Measurements from ENCODE around the gene AKR1C2. TPM values are rescaled to one million over a fixed set of nuclear protein-coding genes. Genes with fewer than 3 reads are reported as not detected.
"Not testable (repeated sequence)": the region's sequence is repeated elsewhere in the genome, so short reads cannot be mapped to it uniquely, and the experiment has no call there.

Gene AKR1C2
- total RNA-seq: not detected in 2 replicates

DNA sequence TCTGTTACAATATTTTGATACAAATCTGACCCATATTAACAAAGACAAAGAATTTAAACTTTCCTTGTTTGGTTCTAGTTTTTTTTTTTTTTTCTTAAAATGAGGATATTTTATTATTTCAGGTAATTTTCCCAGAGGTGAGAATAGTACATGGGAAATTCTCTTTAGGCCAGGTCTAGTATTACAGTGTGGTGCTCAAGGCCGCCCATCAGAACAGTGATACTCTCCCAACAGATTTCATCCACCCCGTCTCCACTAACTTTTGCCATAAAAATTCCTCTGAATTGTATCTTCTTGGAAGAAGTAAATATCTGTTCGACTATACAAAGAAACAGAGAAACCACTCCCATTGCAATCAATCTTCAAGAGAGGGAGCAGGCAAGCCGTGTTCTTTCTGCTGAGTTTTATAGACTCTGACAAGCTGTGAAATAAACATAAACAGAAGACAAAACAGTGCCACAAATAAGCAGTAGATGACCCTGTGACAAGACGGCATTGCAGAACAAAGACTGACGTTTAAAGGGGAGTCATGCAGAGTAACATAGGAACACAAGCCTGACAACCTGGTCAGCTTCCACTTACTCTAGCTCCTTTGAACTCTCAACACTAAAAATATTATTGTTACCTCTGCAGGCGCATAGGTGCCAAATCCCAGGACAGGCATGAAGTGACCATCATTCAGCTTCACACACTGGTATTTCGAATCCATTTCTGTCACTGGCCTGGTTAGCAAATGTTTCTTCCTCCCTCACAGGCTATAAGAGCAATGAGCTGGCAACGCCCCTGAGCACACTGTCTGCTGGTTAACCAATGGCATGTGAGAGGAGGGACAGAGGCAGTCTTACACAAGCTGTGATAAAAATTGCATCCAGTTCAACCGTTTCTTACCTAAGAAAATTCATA lies at the start of gene AKR1C2:
AKR1C2 (minus strand) TSS at position 731 of the 903 bp plus-strand sequence; CDS start at position 709, 22 bp downstream.
- intact Hi-C loops (cut with micrococcal nuclease); H3K36me3 Mint-ChIP-seq (ENCODE audit: low read depth); H3K27ac Mint-ChIP-seq; H3K9me3 Mint-ChIP-seq; H3K4me3 Mint-ChIP-seq; DNase-seq; ATAC-seq (ENCODE audit: low read depth); H3K4me1 Mint-ChIP-seq; CTCF ChIA-PET; H3K27me3 Mint-ChIP-seq; POLR2A ChIA-PET: not testable (repeated sequence)

DNA sequence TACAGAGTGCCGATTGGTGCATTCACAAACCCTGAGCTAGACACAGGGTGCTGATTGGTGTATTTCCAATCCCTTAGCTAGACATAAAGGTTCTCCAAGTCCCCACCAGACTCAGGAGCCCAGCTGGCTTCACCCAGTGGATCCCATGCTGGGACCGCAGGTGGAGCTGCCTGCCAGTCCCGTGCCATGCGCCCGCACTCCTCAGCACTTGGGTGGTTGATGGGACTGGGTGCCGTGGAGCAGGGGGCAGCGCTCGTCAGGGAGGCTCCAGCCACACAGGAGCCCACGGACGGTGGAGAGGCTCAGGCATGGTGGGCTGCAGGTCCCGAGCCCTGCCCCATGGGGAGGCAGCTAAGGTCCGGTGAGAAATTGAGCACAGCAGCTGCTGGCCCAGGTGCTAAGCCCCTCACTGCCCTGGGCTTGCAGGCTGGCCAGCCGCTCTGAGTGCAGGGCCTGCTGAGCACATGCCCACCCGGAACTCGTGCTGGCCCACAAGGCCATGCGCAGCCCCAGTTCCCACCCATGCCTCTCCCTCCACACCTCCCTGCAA lies 49.4 kb upstream of the AKR1C2 start:
- H3K9me3 Mint-ChIP-seq; H3K27me3 Mint-ChIP-seq; intact Hi-C loops (cut with micrococcal nuclease); CTCF ChIA-PET; H3K4me3 Mint-ChIP-seq; H3K36me3 Mint-ChIP-seq (ENCODE audit: low read depth); H3K4me1 Mint-ChIP-seq; H3K27ac Mint-ChIP-seq; POLR2A ChIA-PET; DNase-seq; ATAC-seq (ENCODE audit: low read depth): not testable (repeated sequence)

DNA sequence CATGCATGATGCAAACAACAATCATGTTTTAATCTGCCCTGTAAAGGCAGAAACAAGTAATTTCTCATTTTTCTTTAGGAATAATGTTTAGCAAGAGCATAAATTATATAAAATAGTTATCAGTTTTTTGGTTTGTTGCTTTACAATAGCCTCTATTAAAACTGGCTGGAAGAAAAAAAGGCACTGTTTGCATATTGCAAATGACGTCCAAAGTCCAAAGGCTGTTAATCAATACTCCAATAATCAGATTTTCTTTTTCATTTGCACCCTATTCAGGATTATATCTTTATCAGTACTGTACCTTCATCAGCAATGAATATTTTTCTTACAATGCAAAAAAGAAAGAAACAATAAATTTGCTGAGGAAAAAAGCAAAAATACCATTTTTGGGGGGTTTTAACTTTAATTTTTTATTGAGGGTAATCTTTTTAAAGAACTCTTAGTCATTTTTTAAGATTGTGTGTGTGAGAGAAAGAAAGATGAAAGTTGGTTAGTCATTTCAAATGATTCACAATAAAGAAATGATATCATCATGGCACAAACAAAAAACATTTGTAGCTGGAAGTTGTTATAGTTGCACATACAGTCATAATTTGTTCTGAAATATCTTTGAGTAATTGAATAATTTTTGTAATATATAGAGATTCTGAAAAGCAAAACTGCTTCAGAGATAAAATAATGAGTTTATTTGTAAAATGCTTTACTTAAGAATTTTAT lies 44.4 kb upstream of the AKR1C2 start:
- H3K4me3 Mint-ChIP-seq: no peak overlapping the region
- ChIA-PET CTCF (no interaction called here), POLR2A (no interaction called here)
- intact Hi-C loops (cut with micrococcal nuclease): no loop called here
- no peaks in the 10 kb centered on the region for H3K9me3 Mint-ChIP-seq
- DNase-seq: no peak
- TF ChIP-seq, protein P1, sequence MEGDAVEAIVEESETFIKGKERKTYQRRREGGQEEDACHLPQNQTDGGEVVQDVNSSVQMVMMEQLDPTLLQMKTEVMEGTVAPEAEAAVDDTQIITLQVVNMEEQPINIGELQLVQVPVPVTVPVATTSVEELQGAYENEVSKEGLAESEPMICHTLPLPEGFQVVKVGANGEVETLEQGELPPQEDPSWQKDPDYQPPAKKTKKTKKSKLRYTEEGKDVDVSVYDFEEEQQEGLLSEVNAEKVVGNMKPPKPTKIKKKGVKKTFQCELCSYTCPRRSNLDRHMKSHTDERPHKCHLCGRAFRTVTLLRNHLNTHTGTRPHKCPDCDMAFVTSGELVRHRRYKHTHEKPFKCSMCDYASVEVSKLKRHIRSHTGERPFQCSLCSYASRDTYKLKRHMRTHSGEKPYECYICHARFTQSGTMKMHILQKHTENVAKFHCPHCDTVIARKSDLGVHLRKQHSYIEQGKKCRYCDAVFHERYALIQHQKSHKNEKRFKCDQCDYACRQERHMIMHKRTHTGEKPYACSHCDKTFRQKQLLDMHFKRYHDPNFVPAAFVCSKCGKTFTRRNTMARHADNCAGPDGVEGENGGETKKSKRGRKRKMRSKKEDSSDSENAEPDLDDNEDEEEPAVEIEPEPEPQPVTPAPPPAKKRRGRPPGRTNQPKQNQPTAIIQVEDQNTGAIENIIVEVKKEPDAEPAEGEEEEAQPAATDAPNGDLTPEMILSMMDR (IDR thresholded peaks at IDR 0.05): no peak
- no peak overlapping the region for H3K27ac Mint-ChIP-seq
- ATAC-seq (ENCODE audit: low read depth): no peak
- H3K27me3 Mint-ChIP-seq: no peaks in the 10 kb centered on the region
- H3K4me1 Mint-ChIP-seq: no peaks in the 10 kb centered on the region
- no peaks in the 10 kb centered on the region for H3K36me3 Mint-ChIP-seq (ENCODE audit: low read depth)

DNA sequence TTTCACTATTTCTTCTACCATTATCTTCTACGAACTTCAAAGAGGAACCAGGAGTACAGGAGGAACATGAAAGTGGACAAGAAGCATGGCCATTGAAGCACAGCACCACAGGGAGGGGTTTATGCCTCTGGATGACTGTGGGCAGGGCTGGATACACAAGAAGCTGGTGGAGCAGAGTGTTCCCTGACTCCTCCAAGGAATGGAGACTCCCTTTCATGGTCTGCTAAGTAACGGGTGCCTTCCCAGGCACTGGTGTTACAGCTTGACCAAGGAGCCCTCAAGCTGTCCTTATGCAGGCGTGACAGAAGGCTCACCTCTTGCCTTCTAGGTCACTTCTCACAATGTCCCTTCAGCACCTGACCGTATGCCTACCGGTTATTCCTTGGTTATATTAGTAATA lies 43.4 kb upstream of the AKR1C2 start:
- CTCF ChIA-PET: not testable (repeated sequence)

DNA sequence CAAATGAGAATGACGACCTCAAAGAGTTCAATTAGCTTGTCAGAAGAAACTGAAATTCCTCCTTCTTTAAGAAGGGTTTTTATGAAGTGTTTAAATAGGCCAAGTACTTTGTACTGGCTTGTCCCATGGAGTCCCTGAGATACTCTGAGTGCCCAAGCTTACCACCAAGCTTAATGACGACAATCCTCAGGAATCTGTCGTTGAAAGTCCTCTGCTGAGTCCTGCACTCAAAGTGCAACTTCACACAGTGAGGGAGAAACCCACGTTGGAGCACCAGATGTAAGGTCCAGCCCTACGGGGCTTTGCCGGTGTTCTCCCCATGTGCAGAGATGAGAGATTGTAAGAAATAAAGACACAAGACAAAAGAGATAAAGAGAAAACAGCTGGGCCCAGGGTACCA lies 42.8 kb upstream of the AKR1C2 start:
- Mint-ChIP-seq H3K36me3 (ENCODE audit: low read depth) (no peaks in the 10 kb centered on the region), H3K27me3 (no peaks in the 10 kb centered on the region), H3K4me1 (no peaks in the 10 kb centered on the region), H3K9me3 (no peaks in the 10 kb centered on the region), H3K27ac (no peak overlapping the region), H3K4me3 (no peak overlapping the region)
- TF ChIP-seq, protein P1 (IDR thresholded peaks at IDR 0.05): no peak
- intact Hi-C loops (cut with micrococcal nuclease): no loop called here
- ATAC-seq (ENCODE audit: low read depth) (no peak), DNase-seq (no peak)
- ChIA-PET CTCF (no interaction called here), POLR2A (no interaction called here)

More for the DNA sequence above, 43.4 kb upstream of the AKR1C2 start:
- H3K9me3 Mint-ChIP-seq; H3K27ac Mint-ChIP-seq; H3K27me3 Mint-ChIP-seq; H3K4me3 Mint-ChIP-seq; H3K36me3 Mint-ChIP-seq (ENCODE audit: low read depth); intact Hi-C loops (cut with micrococcal nuclease); ATAC-seq (ENCODE audit: low read depth); POLR2A ChIA-PET; H3K4me1 Mint-ChIP-seq; DNase-seq: not testable (repeated sequence)

DNA sequence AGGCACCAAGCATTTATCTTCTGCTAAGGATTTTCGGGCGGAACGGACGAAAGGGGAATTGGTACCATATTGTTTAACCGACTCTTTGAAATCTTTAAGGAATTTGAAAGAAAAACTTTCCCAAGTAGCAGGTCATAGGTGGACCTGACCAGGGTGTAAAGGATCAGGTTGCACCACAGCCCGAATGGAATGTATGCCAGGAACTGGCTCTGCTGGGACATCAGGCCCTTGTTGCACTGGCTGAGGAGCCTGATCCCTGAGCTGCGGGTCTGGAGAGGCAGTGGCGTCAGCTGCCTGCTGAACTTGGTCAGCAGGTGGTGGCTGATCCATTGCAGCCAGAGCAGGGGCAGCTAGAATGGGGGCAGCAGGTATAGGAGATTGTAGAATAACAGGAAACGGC lies 41.4 kb upstream of the AKR1C2 start:
- intact Hi-C loops (cut with micrococcal nuclease): no loop called here
- peaks cover 2% of the 10 kb centered on the region for H3K27me3 Mint-ChIP-seq
- no peaks in the 10 kb centered on the region for H3K9me3 Mint-ChIP-seq
- ChIA-PET CTCF (no interaction called here), POLR2A (no interaction called here)
- ATAC-seq (ENCODE audit: low read depth) (no peak), DNase-seq (no peak)
- no peak overlapping the region for H3K27ac Mint-ChIP-seq
- TF ChIP-seq, protein P1 (IDR thresholded peaks at IDR 0.05): no peak
- H3K4me1 Mint-ChIP-seq: no peaks in the 10 kb centered on the region
- no peaks in the 10 kb centered on the region for H3K36me3 Mint-ChIP-seq (ENCODE audit: low read depth)
- no peak overlapping the region for H3K4me3 Mint-ChIP-seq
